HCT116 (cell line): Measurements from ENCODE around the gene ARL6IP6. TPM values are rescaled to one million over a fixed set of nuclear protein-coding genes. Genes with fewer than 3 reads are reported as not detected.

Source experiments
- ATAC-seq: fragments of 200-7000 bp; cut with Tn5 transposase; 2 replicates; pipeline ENCODE4 v1.9.1; 2020; ENCODE audit warnings: mild to moderate bottlenecking, moderate library complexity
- BruUV-seq: library from RNA; stranded (reverse); fragments of 400-500 nt; replicated peaks from 2 replicates; lab custom pipeline; 2021; lab: Mats Ljungman, UMichigan
- CTCF ChIA-PET: fragments of 300-600 bp; sonication (Branson Sonifier 250); formaldehyde crosslinking; loops from one replicate; lab custom pipeline; 2021; ENCODE audit warnings: antibody characterized with exemption; lab: Charles Lee
- POLR2A ChIA-PET: fragments of 300-600, 350-600 bp; sonication (Branson Sonifier 250); formaldehyde crosslinking; loops from one replicate; lab custom pipeline; 2021; ENCODE audit warnings: antibody characterized with exemption; lab: Charles Lee
- RAD21 ChIA-PET, 2 experiments: fragments of 300-600 bp; sonication (Branson Sonifier 250); formaldehyde crosslinking; loops; one replicate each; lab custom pipeline; 2023; ENCODE audit warnings: low total read pairs in 2 of 2; ENCODE audit not compliant: uncharacterized antibody in 2 of 2, unreplicated experiment in 2 of 2, low non-redundant PET in 1 of 2; lab: Charles Lee
- DNase-seq: peaks from one replicate; pipeline ENCODE4 v3.0.0-alpha.2; 2010; ENCODE audit warnings: low read depth, low spot score
- H2AFZ ChIP-seq: fragments of 200-600 bp; shearing (Covaris generic), sonication (generic); 2 replicates; pipeline ENCODE4 v1.6.1; 2017; ENCODE audit warnings: low read depth, mixed run types, mixed read lengths, antibody characterized with exemption, low read length; ENCODE audit not compliant: poor library complexity, severe bottlenecking
- H3K27ac ChIP-seq: 2 replicates; pipeline ENCODE4 v1.5.1; 2012; ENCODE audit warnings: low read depth, low read length
- H3K27me3 ChIP-seq: fragments of 200-600 bp; sonication (generic); 2 replicates; pipeline ENCODE4 v1.6.1; 2016; ENCODE audit warnings: mixed run types, low read length, mixed read lengths; ENCODE audit not compliant: insufficient read depth
- H3K36me3 ChIP-seq, 2 experiments: fragments of 200-500 bp in 1 of 2; fragments of 200-600 bp in 1 of 2; sonication (Bioruptor generic) in 1 of 2; sonication (generic) in 1 of 2; 2 replicates each; pipeline versions ENCODE4 v1.5.1 to v1.6.1; 2014 to 2016; ENCODE audit warnings: low read length in 2 of 2, inconsistent platforms in 1 of 2, mixed read lengths in 1 of 2, mixed run types in 1 of 2; ENCODE audit not compliant: insufficient read depth in 2 of 2, control insufficient read depth in 1 of 2
- H3K4me1 ChIP-seq, 2 experiments: fragments of 200-600 bp in 1 of 2; sonication (generic) in 1 of 2; 2 replicates each; pipeline versions ENCODE4 v1.5.1 to v1.6.1; 2012 to 2017; ENCODE audit warnings: low read length in 2 of 2, inconsistent platforms in 1 of 2, mild to moderate bottlenecking in 1 of 2, mixed read lengths in 1 of 2, mixed run types in 1 of 2, moderate library complexity in 1 of 2; ENCODE audit not compliant: insufficient read depth in 2 of 2, control insufficient read depth in 1 of 2
- H3K4me2 ChIP-seq: fragments of 200-600 bp; sonication (generic); 2 replicates; pipeline ENCODE4 v1.6.1; 2017; ENCODE audit warnings: mixed run types, low read length, mixed read lengths
- H3K4me3 ChIP-seq, 2 experiments: fragments of 200-600 bp in 1 of 2; sonication (generic) in 1 of 2; replicated peaks in 1 of 2; 2 replicates each; pipeline ENCODE4 v1.5.1; 2011 to 2016; ENCODE audit warnings: low read length in 2 of 2, control low read depth in 1 of 2, low read depth in 1 of 2, mild to moderate bottlenecking in 1 of 2, mixed read lengths in 1 of 2, mixed run types in 1 of 2
- H3K79me2 ChIP-seq: fragments of 200-600 bp; sonication (generic); 2 replicates; pipeline ENCODE4 v1.6.1; 2017; ENCODE audit warnings: mild to moderate bottlenecking, mixed run types, low read length, moderate library complexity, mixed read lengths; ENCODE audit not compliant: insufficient read depth
- H3K9ac ChIP-seq: fragments of 200-600 bp; sonication (generic); 2 replicates; pipeline ENCODE4 v1.6.1; 2016; ENCODE audit warnings: low read length, mixed read lengths
- H3K9me2 ChIP-seq: fragments of 200-600 bp; sonication (generic), shearing (Covaris generic); 2 replicates; pipeline ENCODE4 v1.6.1; 2017; ENCODE audit warnings: mixed run types, mild to moderate bottlenecking, moderate library complexity; ENCODE audit not compliant: insufficient read depth
- H3K9me3 ChIP-seq, 2 experiments: fragments of 200-500 bp in 1 of 2; fragments of 200-600 bp in 1 of 2; sonication (Bioruptor generic) in 1 of 2; sonication (generic) in 1 of 2; 2 replicates each; pipeline ENCODE4 v1.6.1; 2014 to 2017; ENCODE audit warnings: low read length in 2 of 2, mixed read lengths in 2 of 2, inconsistent platforms in 1 of 2, low read depth in 1 of 2, mild to moderate bottlenecking in 1 of 2, mixed run types in 1 of 2, moderate library complexity in 1 of 2; ENCODE audit not compliant: control insufficient read depth in 1 of 2, insufficient read depth in 1 of 2
- H4K20me1 ChIP-seq: fragments of 200-600 bp; sonication (generic), shearing (Covaris generic); 2 replicates; pipeline ENCODE4 v1.6.1; 2017; ENCODE audit warnings: mixed run types, mild to moderate bottlenecking, moderate library complexity; ENCODE audit not compliant: insufficient read depth
- CBX3 ChIP-seq: IDR thresholded peaks from 2 replicates; pipeline ENCODE4 v1.6.1; 2012; ENCODE audit warnings: low read depth
- EGR1 ChIP-seq: IDR thresholded peaks from 2 replicates; pipeline ENCODE4 v1.6.1; 2012; ENCODE audit warnings: low read depth
- SRF ChIP-seq: IDR thresholded peaks from 2 replicates; pipeline ENCODE4 v1.6.1; 2012; ENCODE audit warnings: low read depth
- TCF7L2 ChIP-seq: IDR thresholded peaks from 2 replicates; pipeline ENCODE4 v1.7.0; 2011; ENCODE audit warnings: borderline replicate concordance, inconsistent platforms; ENCODE audit not compliant: insufficient read depth, insufficient read length; ENCODE audit errors: extremely low read depth
- YY1 ChIP-seq: IDR thresholded peaks from 2 replicates; pipeline ENCODE4 v1.6.1; 2011; ENCODE audit warnings: low read length, low read depth, moderate library complexity, mild to moderate bottlenecking; ENCODE audit not compliant: insufficient replicate concordance; ENCODE audit errors: extremely low read depth
- ZFX ChIP-seq: fragments of 450-650 bp; IDR thresholded peaks from 2 replicates; pipeline ENCODE4 v1.6.1; 2017
- ZNF274 ChIP-seq: fragments of 200-500 bp; sonication (Bioruptor generic); IDR thresholded peaks from 2 replicates; pipeline ENCODE4 v1.6.1; 2014; ENCODE audit warnings: mild to moderate bottlenecking, low read depth, low read length, inconsistent platforms
- intact Hi-C: fragments of 100-400 bp; cut with micrococcal nuclease; formaldehyde crosslinking; loops from 2 replicates; pipeline ENCODE4 v1.10.0; 2022
- total RNA-seq: library from RNA; stranded (reverse); gene quantifications from one replicate; pipeline ENCODE4 v1.2.1, GENCODE V29; 2021; ENCODE audit not compliant: unreplicated experiment
- TF ChIP-seq, protein P1 (sequence below): IDR thresholded peaks from 2 replicates; pipeline ENCODE4 v1.6.1; 2012
- TF ChIP-seq, protein P2 (sequence below): IDR thresholded peaks from 2 replicates; pipeline ENCODE4 v1.6.1; 2011; ENCODE audit warnings: mild to moderate bottlenecking, low read length, moderate library complexity; ENCODE audit not compliant: insufficient replicate concordance; ENCODE audit errors: extremely low read depth
- TF ChIP-seq, protein P3 (sequence below): IDR thresholded peaks from 2 replicates; pipeline ENCODE4 v1.6.1; 2012; ENCODE audit warnings: low read depth
- TF ChIP-seq, protein P4 (sequence below): IDR thresholded peaks from 2 replicates; pipeline ENCODE4 v1.6.1; 2012

ARL6IP6 gene
- total RNA-seq, 1 experiment from 2014 or later: 37.8 TPM

- TF ChIP-seq, protein P1, sequence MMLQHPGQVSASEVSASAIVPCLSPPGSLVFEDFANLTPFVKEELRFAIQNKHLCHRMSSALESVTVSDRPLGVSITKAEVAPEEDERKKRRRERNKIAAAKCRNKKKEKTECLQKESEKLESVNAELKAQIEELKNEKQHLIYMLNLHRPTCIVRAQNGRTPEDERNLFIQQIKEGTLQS: no peak
- no peak for TF ChIP-seq CBX3
- TF ChIP-seq, protein P2, sequence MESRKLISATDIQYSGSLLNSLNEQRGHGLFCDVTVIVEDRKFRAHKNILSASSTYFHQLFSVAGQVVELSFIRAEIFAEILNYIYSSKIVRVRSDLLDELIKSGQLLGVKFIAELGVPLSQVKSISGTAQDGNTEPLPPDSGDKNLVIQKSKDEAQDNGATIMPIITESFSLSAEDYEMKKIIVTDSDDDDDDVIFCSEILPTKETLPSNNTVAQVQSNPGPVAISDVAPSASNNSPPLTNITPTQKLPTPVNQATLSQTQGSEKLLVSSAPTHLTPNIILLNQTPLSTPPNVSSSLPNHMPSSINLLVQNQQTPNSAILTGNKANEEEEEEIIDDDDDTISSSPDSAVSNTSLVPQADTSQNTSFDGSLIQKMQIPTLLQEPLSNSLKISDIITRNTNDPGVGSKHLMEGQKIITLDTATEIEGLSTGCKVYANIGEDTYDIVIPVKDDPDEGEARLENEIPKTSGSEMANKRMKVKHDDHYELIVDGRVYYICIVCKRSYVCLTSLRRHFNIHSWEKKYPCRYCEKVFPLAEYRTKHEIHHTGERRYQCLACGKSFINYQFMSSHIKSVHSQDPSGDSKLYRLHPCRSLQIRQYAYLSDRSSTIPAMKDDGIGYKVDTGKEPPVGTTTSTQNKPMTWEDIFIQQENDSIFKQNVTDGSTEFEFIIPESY: no peak
- TF ChIP-seq, protein P3, sequence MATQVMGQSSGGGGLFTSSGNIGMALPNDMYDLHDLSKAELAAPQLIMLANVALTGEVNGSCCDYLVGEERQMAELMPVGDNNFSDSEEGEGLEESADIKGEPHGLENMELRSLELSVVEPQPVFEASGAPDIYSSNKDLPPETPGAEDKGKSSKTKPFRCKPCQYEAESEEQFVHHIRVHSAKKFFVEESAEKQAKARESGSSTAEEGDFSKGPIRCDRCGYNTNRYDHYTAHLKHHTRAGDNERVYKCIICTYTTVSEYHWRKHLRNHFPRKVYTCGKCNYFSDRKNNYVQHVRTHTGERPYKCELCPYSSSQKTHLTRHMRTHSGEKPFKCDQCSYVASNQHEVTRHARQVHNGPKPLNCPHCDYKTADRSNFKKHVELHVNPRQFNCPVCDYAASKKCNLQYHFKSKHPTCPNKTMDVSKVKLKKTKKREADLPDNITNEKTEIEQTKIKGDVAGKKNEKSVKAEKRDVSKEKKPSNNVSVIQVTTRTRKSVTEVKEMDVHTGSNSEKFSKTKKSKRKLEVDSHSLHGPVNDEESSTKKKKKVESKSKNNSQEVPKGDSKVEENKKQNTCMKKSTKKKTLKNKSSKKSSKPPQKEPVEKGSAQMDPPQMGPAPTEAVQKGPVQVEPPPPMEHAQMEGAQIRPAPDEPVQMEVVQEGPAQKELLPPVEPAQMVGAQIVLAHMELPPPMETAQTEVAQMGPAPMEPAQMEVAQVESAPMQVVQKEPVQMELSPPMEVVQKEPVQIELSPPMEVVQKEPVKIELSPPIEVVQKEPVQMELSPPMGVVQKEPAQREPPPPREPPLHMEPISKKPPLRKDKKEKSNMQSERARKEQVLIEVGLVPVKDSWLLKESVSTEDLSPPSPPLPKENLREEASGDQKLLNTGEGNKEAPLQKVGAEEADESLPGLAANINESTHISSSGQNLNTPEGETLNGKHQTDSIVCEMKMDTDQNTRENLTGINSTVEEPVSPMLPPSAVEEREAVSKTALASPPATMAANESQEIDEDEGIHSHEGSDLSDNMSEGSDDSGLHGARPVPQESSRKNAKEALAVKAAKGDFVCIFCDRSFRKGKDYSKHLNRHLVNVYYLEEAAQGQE: no peak
- no peak for TF ChIP-seq SRF
Observed at GRCh38 chr2:152766928-152767327, 48.5 kb downstream of the ARL6IP6 start (continued).

- TF ChIP-seq ZFX: no peak
- no peak for TF ChIP-seq EGR1
- TF ChIP-seq CBX3: no peak
- TF ChIP-seq, protein P4, sequence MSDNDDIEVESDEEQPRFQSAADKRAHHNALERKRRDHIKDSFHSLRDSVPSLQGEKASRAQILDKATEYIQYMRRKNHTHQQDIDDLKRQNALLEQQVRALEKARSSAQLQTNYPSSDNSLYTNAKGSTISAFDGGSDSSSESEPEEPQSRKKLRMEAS: no peak
- TF ChIP-seq, protein P2: no peak
- no peak for TF ChIP-seq YY1
- no peak for TF ChIP-seq ZNF274
- no peak for TF ChIP-seq TCF7L2
- Histone ChIP-seq H3K4me1 (no peaks in the 10 kb centered on the region), H3K27me3 (no peaks in the 10 kb centered on the region), H3K4me2 (no peak overlapping the region), H2AFZ (no peak overlapping the region), H3K9ac (no peak overlapping the region), H3K9me3 (no peaks in the 10 kb centered on the region), H4K20me1 (no peaks in the 10 kb centered on the region), H3K9me2 (no peaks in the 10 kb centered on the region), H3K36me3 (no peaks in the 10 kb centered on the region), H3K27ac (no peak overlapping the region), H3K4me3 (no peak overlapping the region), H3K79me2 (no peaks in the 10 kb centered on the region)
- no peak for DNase-seq
- intact Hi-C loops: no loop called here
- POLR2A ChIA-PET: no interaction called here
- CTCF ChIA-PET: no interaction called here
- no peak for ATAC-seq
- no TSS peak for BruUV-seq
- RAD21 ChIA-PET: no interaction called here
Observed at GRCh38 chr2:152781175-152781574, 62.8 kb downstream of the ARL6IP6 start.
